IMR-90 (cell line): ENCODE data around the gene ALX4. TPM values are rescaled to one million over a fixed set of nuclear protein-coding genes. Genes with fewer than 3 reads are reported as not detected.

Experiments
- ATAC-seq: fragments of 200-7000 bp; cut with Tn5 transposase; 2 replicates; pipeline ENCODE4 v1.9.1; 2020; ENCODE audit warnings: low read depth, mild to moderate bottlenecking, moderate library complexity
- BruUV-seq: library from RNA; stranded (reverse); fragments of 400-500 nt; replicated peaks from 2 replicates; lab custom pipeline; 2021; lab: Mats Ljungman, UMichigan
- CTCF ChIA-PET: fragments of 300-600 bp; formaldehyde crosslinking; extraction: SDS; loops from one replicate; lab custom pipeline; 2021; ENCODE audit warnings: antibody characterized with exemption; lab: Yijun Ruan, JAX
- POLR2A ChIA-PET: fragments of 300-600 bp; sonication (Branson Sonifier 250); formaldehyde crosslinking; loops from one replicate; lab custom pipeline; 2022; ENCODE audit warnings: antibody characterized with exemption; ENCODE audit not compliant: unreplicated experiment; lab: Charles Lee
- DNase-seq: peaks from one replicate; pipeline ENCODE4 v3.0.0; 2013
- H2AFZ ChIP-seq: replicated peaks from 2 replicates; pipeline ENCODE3; 2013; ENCODE audit warnings: low read length, mild to moderate bottlenecking; ENCODE audit not compliant: poor library complexity
- H2AK5ac ChIP-seq: 2 replicates; pipeline ENCODE4 v1.6.1; 2013; ENCODE audit warnings: low read depth, low read length, inconsistent platforms
- H2AK9ac ChIP-seq: replicated peaks from 2 replicates; pipeline ENCODE3; 2013; ENCODE audit warnings: mild to moderate bottlenecking, low read depth, low read length, moderate library complexity; ENCODE audit not compliant: poor library complexity
- H2BK120ac ChIP-seq: 2 replicates; pipeline ENCODE4 v1.6.1; 2013; ENCODE audit warnings: low read depth, low read length, inconsistent platforms
- H2BK15ac ChIP-seq: 3 replicates; pipeline ENCODE4 v1.6.1; 2013; ENCODE audit warnings: low read depth, low read length, inconsistent platforms
- H2BK20ac ChIP-seq: 2 replicates; pipeline ENCODE4 v1.6.1; 2013; ENCODE audit warnings: low read depth, mild to moderate bottlenecking, inconsistent platforms, low read length, moderate library complexity
- H2BK5ac ChIP-seq: 2 replicates; pipeline ENCODE4 v1.6.1; 2013; ENCODE audit warnings: mild to moderate bottlenecking, low read depth, low read length, inconsistent platforms; ENCODE audit not compliant: poor library complexity, severe bottlenecking
- H3K14ac ChIP-seq: replicated peaks from 2 replicates; pipeline ENCODE4 v1.6.1; 2013; ENCODE audit warnings: low read depth, low read length, inconsistent platforms
- H3K18ac ChIP-seq: 2 replicates; pipeline ENCODE4 v1.6.1; 2013; ENCODE audit warnings: low read depth, low read length, control low read depth
- H3K23ac ChIP-seq: 2 replicates; pipeline ENCODE4 v1.6.1; 2013; ENCODE audit warnings: low read depth, low read length, inconsistent platforms
- H3K27ac ChIP-seq: 2 replicates; pipeline ENCODE4 v1.5.1; 2013; ENCODE audit warnings: mild to moderate bottlenecking, control low read depth, low read length; ENCODE audit not compliant: insufficient read depth
- H3K27me3 ChIP-seq: 2 replicates; pipeline ENCODE4 v1.6.1; 2013; ENCODE audit warnings: low read length; ENCODE audit not compliant: control insufficient read depth, insufficient read depth
- H3K36me3 ChIP-seq: 2 replicates; pipeline ENCODE4 v1.6.1; 2013; ENCODE audit warnings: low read length, mixed read lengths; ENCODE audit not compliant: control insufficient read depth, insufficient read depth
- H3K4ac ChIP-seq: 2 replicates; pipeline ENCODE4 v1.6.1; 2013; ENCODE audit warnings: low read depth, low read length, inconsistent platforms
- H3K4me1 ChIP-seq: 2 replicates; pipeline ENCODE4 v1.6.1; 2013; ENCODE audit warnings: low read length, mixed read lengths; ENCODE audit not compliant: control insufficient read depth, insufficient read depth
- H3K4me2 ChIP-seq: 2 replicates; pipeline ENCODE4 v1.6.1; 2013; ENCODE audit warnings: low read depth, mild to moderate bottlenecking, control low read depth, low read length, moderate library complexity
- H3K4me3 ChIP-seq: 2 replicates; pipeline ENCODE4 v1.5.1; 2013; ENCODE audit warnings: low read depth, mild to moderate bottlenecking, control low read depth, low read length, moderate library complexity; ENCODE audit not compliant: insufficient read depth
- H3K56ac ChIP-seq: 2 replicates; pipeline ENCODE4 v1.6.1; 2013; ENCODE audit warnings: low read length, inconsistent platforms; ENCODE audit not compliant: insufficient read depth; ENCODE audit errors: extremely low read depth
- H3K79me1 ChIP-seq, 2 experiments: 2 replicates each; pipeline ENCODE4 v1.6.1; 2013; ENCODE audit warnings: low read length in 2 of 2, inconsistent platforms in 1 of 2, low read depth in 1 of 2
- H3K9ac ChIP-seq: 2 replicates; pipeline ENCODE4 v1.6.1; 2013; ENCODE audit warnings: low read depth, low read length, control low read depth
- H3K9me1 ChIP-seq: 2 replicates; pipeline ENCODE4 v1.6.1; 2013; ENCODE audit warnings: low read length, inconsistent platforms; ENCODE audit not compliant: insufficient read depth
- H3K9me3 ChIP-seq: 2 replicates; pipeline ENCODE4 v1.6.1; 2013; ENCODE audit warnings: low read length; ENCODE audit not compliant: control insufficient read depth, insufficient read depth
- H4K20me1 ChIP-seq: 2 replicates; pipeline ENCODE4 v1.6.1; 2013; ENCODE audit warnings: low read length, inconsistent platforms; ENCODE audit not compliant: insufficient read depth
- H4K5ac ChIP-seq: 2 replicates; pipeline ENCODE4 v1.6.1; 2013; ENCODE audit warnings: mild to moderate bottlenecking, low read depth, low read length, control low read depth
- H4K8ac ChIP-seq, 2 experiments: 2 replicates each; pipeline ENCODE4 v1.6.1; 2013; ENCODE audit warnings: low read depth in 2 of 2, low read length in 2 of 2, control low read depth in 1 of 2, inconsistent platforms in 1 of 2
- H4K91ac ChIP-seq: 2 replicates; pipeline ENCODE4 v1.6.1; 2013; ENCODE audit warnings: low read depth, low read length, inconsistent platforms; ENCODE audit not compliant: insufficient read depth
- CEBPB ChIP-seq: IDR thresholded peaks from 2 replicates; pipeline ENCODE4 v1.6.1; 2012; ENCODE audit warnings: low read depth, low read length, improper control_type of control experiment
- USF2 ChIP-seq: fragments of 150-350 bp; IDR thresholded peaks from 2 replicates; pipeline ENCODE4 v1.6.1; 2017; ENCODE audit warnings: mild to moderate bottlenecking, antibody characterized with exemption, low read length, low read depth
- WGBS, 2 experiments: methylation state at CpG; one replicate each; pipeline versions ENCODE4 v1.1.5 to v1.1.7; 2013; ENCODE audit warnings: missing lambda C conversion rate in 2 of 2; ENCODE audit not compliant: insufficient read length in 1 of 2; ENCODE audit errors: extremely low coverage in 2 of 2; 5-methylcytosine and 5-hydroxymethylcytosine counted together
- dilution Hi-C: fragments of 300-500 bp; cut with HindIII; formaldehyde crosslinking; loops from one replicate; pipeline ENCODE4 v1.14.3; 2018; ENCODE audit warnings: low sequenced_read_pairs; ENCODE audit not compliant: unreplicated experiment
- in situ Hi-C: fragments of 300-500 bp; cut with MboI; formaldehyde crosslinking; loops from 3 replicates; pipeline ENCODE4 v1.14.3; 2019; ENCODE audit warnings: low sequenced_read_pairs, inconsistent platforms, mixed read lengths
- intact Hi-C: fragments of 100-400 bp; cut with micrococcal nuclease; formaldehyde crosslinking; loops from 2 replicates; pipeline ENCODE4 v1.10.0; 2022
- polyA plus RNA-seq, 3 experiments: library from polyadenylated mRNA; depleted of rRNA; stranded (reverse); fragments of >200 nt; gene quantifications; 2 replicates each; pipeline ENCODE4 v1.2.3, GENCODE V29; 2012; ENCODE audit warnings: low replicate concordance in 1 of 3
- total RNA-seq: library from RNA; depleted of rRNA; stranded (reverse); fragments of >200 nt; gene quantifications from 2 replicates; pipeline ENCODE4 v1.2.3, GENCODE V29; 2012

Gene ALX4
- total and polyA plus RNA-seq, 2 of the 4 experiments (the other 2 are of a cell fraction), result not detected

GRCh38 chr11:44305026-44305469, 4.9 kb downstream of the ALX4 start:
- no peak overlapping the region for H3K9ac ChIP-seq
- H3K23ac ChIP-seq, result no peak overlapping the region
- H2BK15ac ChIP-seq, result no peak overlapping the region
- no peak overlapping the region for H3K4me3 ChIP-seq
- no TSS peak for BruUV-seq
- no peak overlapping the region for H4K5ac ChIP-seq
- intact Hi-C loops, result no loop called here
- no peak overlapping the region for H3K18ac ChIP-seq
- DNase-seq (no peak), ATAC-seq (no peak)
- H3K27ac ChIP-seq, result no peak overlapping the region
- H4K20me1 ChIP-seq, result no peaks in the 10 kb centered on the region
- no peak overlapping the region for H2BK20ac ChIP-seq
- no peak overlapping the region for H2AK5ac ChIP-seq
- dilution Hi-C loops, result no loop called here
- H3K56ac ChIP-seq, result no peak overlapping the region
- no peak overlapping the region for H3K4ac ChIP-seq
- H3K27me3 ChIP-seq, result peaks cover 98% of the 10 kb centered on the region
- H2AK9ac ChIP-seq, result no peak overlapping the region
- H3K14ac ChIP-seq, result no peak overlapping the region
- no peaks in the 10 kb centered on the region for H3K36me3 ChIP-seq
- TF ChIP-seq USF2 (no peak), CEBPB (peak; percentile 37; the same call in 1 of the 2 replicates)
- no peak overlapping the region for H4K8ac ChIP-seq
- no peaks in the 10 kb centered on the region for H3K79me1 ChIP-seq
- ChIA-PET POLR2A (no interaction called here), CTCF (interaction anchor here (0.6 kb wide), 1 partner anchor 132 kb away, joined by 3 read pairs; no protein-coding TSS in a partner anchor)
- in situ Hi-C loops, result no loop called here
- H3K9me1 ChIP-seq, result no peaks in the 10 kb centered on the region; the same call in 1 of the 2 replicates
- H2BK120ac ChIP-seq, result no peak overlapping the region
- H3K4me2 ChIP-seq, result peak overlapping the region; percentile 73; the same call in 1 of the 2 replicates
- H2BK5ac ChIP-seq, result no peak overlapping the region
- no peak overlapping the region for H2AFZ ChIP-seq
- no peak overlapping the region for H4K91ac ChIP-seq
- 0% methylated on average over 1 of the region's 10 CpGs; no CpG with 5 or more reads in 1 of the 2 experiments for WGBS, 2 experiments
- H3K9me3 ChIP-seq, result peaks cover 2% of the 10 kb centered on the region; the same call in 1 of the 2 replicates
- H3K4me1 ChIP-seq, result peaks cover 2% of the 10 kb centered on the region; the same call in 1 of the 2 replicates
